GM23248 (cell line): Measurements from ENCODE around the gene WNT5B. TPM values are rescaled to one million over a fixed set of nuclear protein-coding genes. Genes with fewer than 3 reads are reported as not detected.

Experiments
- DNase-seq: peaks from one replicate; pipeline ENCODE4 v3.0.0-alpha.2; 2015
- H2AFZ ChIP-seq: fragments of 200-600 bp; sonication (generic); 2 replicates; pipeline ENCODE4 v1.6.1; 2016; ENCODE audit warnings: antibody characterized with exemption
- H3F3A ChIP-seq: fragments of 200-600 bp; sonication (generic); 2 replicates; pipeline ENCODE4 v1.6.1; 2016; ENCODE audit warnings: mild to moderate bottlenecking, antibody characterized with exemption, mixed run types; ENCODE audit not compliant: insufficient read depth
- H3K27ac ChIP-seq: fragments of 200-600 bp; sonication (generic); 2 replicates; pipeline ENCODE4 v1.5.1; 2016; ENCODE audit warnings: mild to moderate bottlenecking
- H3K27me3 ChIP-seq: fragments of 200-600 bp; sonication (generic); replicated peaks from 2 replicates; pipeline ENCODE4 v1.6.1; 2016; ENCODE audit warnings: mild to moderate bottlenecking; ENCODE audit not compliant: insufficient read depth
- H3K36me3 ChIP-seq: fragments of 200-600 bp; sonication (generic); 2 replicates; pipeline ENCODE4 v1.6.1; 2016; ENCODE audit warnings: low read depth, mild to moderate bottlenecking
- H3K4me1 ChIP-seq: fragments of 200-600 bp; sonication (generic); 2 replicates; pipeline ENCODE4 v1.6.1; 2016; ENCODE audit warnings: mild to moderate bottlenecking; ENCODE audit not compliant: insufficient read depth
- H3K4me2 ChIP-seq: fragments of 200-600 bp; sonication (generic); one replicate; pipeline ENCODE4 v1.6.1; 2016; ENCODE audit warnings: mild to moderate bottlenecking; ENCODE audit not compliant: unreplicated experiment
- H3K4me3 ChIP-seq: fragments of 200-600 bp; sonication (generic); 2 replicates; pipeline ENCODE4 v1.5.1; 2016; ENCODE audit warnings: mild to moderate bottlenecking
- H3K79me2 ChIP-seq: fragments of 200-600 bp; sonication (generic); 2 replicates; pipeline ENCODE4 v1.6.1; 2016; ENCODE audit warnings: mild to moderate bottlenecking; ENCODE audit not compliant: insufficient read depth
- H3K9ac ChIP-seq: fragments of 200-600 bp; sonication (generic); 2 replicates; pipeline ENCODE4 v1.6.1; 2016; ENCODE audit warnings: mild to moderate bottlenecking
- H3K9me2 ChIP-seq: fragments of 200-600 bp; sonication (generic); 2 replicates; pipeline ENCODE4 v1.6.1; 2016; ENCODE audit warnings: mixed run types, mild to moderate bottlenecking, moderate library complexity; ENCODE audit not compliant: insufficient read depth
- H3K9me3 ChIP-seq: fragments of 200-600 bp; sonication (generic); one replicate; pipeline ENCODE4 v1.6.1; 2017; ENCODE audit warnings: low read depth
- H4K20me1 ChIP-seq: fragments of 200-600 bp; sonication (generic); 2 replicates; pipeline ENCODE4 v1.6.0; 2016; ENCODE audit not compliant: insufficient read depth
- EZH2 ChIP-seq: fragments of 200-600 bp; sonication (generic); IDR thresholded peaks from 2 replicates; pipeline ENCODE4 v1.6.1; 2018; ENCODE audit warnings: antibody characterized with exemption, mild to moderate bottlenecking; ENCODE audit not compliant: insufficient read depth, poor library complexity, severe bottlenecking
- EZH2phosphoT487 ChIP-seq: fragments of 200-600 bp; sonication (generic); IDR thresholded peaks from 2 replicates; pipeline ENCODE4 v1.6.1; 2018; ENCODE audit warnings: antibody characterized with exemption, moderate library complexity, mild to moderate bottlenecking, low read depth; ENCODE audit not compliant: insufficient read depth
- in situ Hi-C: fragments of 300-500 bp; cut with MboI; formaldehyde crosslinking; loops from 2 replicates; pipeline ENCODE4 v1.15.0; 2020
- microRNA-seq: library from miRNA; unstranded; fragments of <30 nt; microRNA quantifications from one replicate; pipeline ENCODE4, GENCODE V29; 2016; ENCODE audit warnings: borderline number of aligned reads
- polyA plus RNA-seq: library from polyadenylated mRNA; unstranded; fragments of >200 nt; fragmentation: Nextera tagmentation; extraction: Ambion mirVana; gene quantifications from 2 replicates; pipeline ENCODE4 v1.2.1, GENCODE V29; 2016
- small RNA-seq: library from RNA; depleted of rRNA; stranded (forward); fragments of <200 nt; gene quantifications from one replicate; pipeline ENCODE3, GENCODE V24; 2014; ENCODE audit warnings: low read depth, low replicate concordance
- total RNA-seq: library from RNA; depleted of rRNA; stranded (reverse); fragments of >200 nt; shearing (Covaris generic); gene quantifications from 2 replicates; pipeline ENCODE4 v1.2.3, GENCODE V29; 2014; rRNA removed

WNT5B gene
- total and polyA plus RNA-seq, 2 experiments from 2014 or later = 50.1 to 505 TPM

DNA sequence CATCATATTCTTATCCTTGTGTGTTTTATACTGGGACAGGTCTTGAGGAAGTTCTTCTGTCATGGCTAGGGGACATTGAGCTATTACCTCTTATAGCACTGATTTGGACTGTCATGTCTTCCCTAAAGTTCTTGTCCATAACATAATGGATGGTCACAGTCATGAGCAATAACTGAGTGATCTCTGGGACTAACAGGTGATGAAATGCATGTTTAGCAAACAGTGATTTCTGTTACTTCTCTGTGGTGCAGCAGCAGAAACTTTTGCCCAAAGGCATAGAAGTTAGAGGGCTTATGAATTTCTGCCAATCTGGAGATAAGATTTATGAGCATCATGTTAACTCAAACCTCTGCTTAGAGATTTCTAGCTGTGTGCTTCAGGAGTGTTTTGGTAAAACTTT, 67.8 kb downstream of the WNT5B start:
- no peak overlapping the region for H3K9ac ChIP-seq
- in situ Hi-C loops = no loop called here
- peaks cover 16% of the 10 kb centered on the region for H3K4me1 ChIP-seq
- peaks cover 100% of the 10 kb centered on the region for H3K79me2 ChIP-seq
- H2AFZ ChIP-seq = no peak overlapping the region
- H3K27ac ChIP-seq = no peak overlapping the region
- no peaks in the 10 kb centered on the region for H3F3A ChIP-seq
- TF ChIP-seq EZH2 = no peak
- TF ChIP-seq EZH2phosphoT487 = no peak
- no peak overlapping the region for H3K4me2 ChIP-seq
- H3K4me3 ChIP-seq = no peak overlapping the region
- no peaks in the 10 kb centered on the region for H3K9me2 ChIP-seq
- peaks cover 14% of the 10 kb centered on the region; the same call in 1 of the 2 replicates for H4K20me1 ChIP-seq
- H3K9me3 ChIP-seq = no peaks in the 10 kb centered on the region
- H3K36me3 ChIP-seq = no peaks in the 10 kb centered on the region
- DNase-seq = no peak
- H3K27me3 ChIP-seq = no peaks in the 10 kb centered on the region

Small RNA genes lying within 50 kb of the gene (microRNA-seq; reads per million reads assigned to microRNA genes)
- gene MIR3649 = not detected

Small RNA genes lying within 50 kb of the gene (small RNA-seq; reads per million reads assigned to genes)
- not detected for gene MIR3649

Other genes starting within 250 kb of the WNT5B start
- 3.2 and 9.3 TPM in 2 replicates for gene FBXL14, start 34.6 kb upstream of the WNT5B start, total RNA-seq
- 1.2 and 1.9 TPM in 2 replicates for gene FBXL14, start 34.6 kb upstream of the WNT5B start, polyA plus RNA-seq
- gene ADIPOR2, start 61.8 kb downstream of the WNT5B start, total RNA-seq = 18.8 TPM in 2 replicates
- gene ADIPOR2, start 61.8 kb downstream of the WNT5B start, polyA plus RNA-seq = 4.2 and 4.9 TPM in 2 replicates
- gene LRTM2, start 191.3 kb downstream of the WNT5B start, total RNA-seq = not detected in 2 replicates
- gene LRTM2, start 191.3 kb downstream of the WNT5B start, polyA plus RNA-seq = not detected in 2 replicates